ENCODE measurements around the gene SLC1A7.

The SLC1A7 gene

DNA sequence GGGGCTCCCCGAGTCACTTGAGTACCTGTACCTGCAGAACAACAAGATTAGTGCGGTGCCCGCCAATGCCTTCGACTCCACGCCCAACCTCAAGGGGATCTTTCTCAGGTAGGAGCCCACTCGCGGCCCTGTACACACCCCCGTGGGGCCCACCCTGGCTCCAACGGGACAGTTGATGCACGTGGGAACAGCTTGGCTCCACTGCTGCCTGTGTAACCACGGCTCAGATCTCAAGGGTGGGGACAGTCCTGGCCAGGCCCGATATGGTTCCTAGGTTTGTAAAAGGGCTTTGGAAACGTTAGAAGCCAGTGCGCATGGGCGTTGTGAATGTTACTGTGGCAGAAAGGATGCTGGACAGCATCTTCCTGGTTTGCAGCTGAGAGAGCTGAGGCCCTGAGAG is 61.7 kb downstream of the SLC1A7 start:
- no peaks in the 10 kb centered on the region for H3K36me3 Mint-ChIP-seq (ENCODE audit: low read depth)
- no peak overlapping the region for H3K27ac Mint-ChIP-seq
- no peaks in the 10 kb centered on the region for H3K4me1 Mint-ChIP-seq (ENCODE audit: low read depth)
- H3K4me3 Mint-ChIP-seq: no peak overlapping the region
- peaks cover 2% of the 10 kb centered on the region for H3K27me3 Mint-ChIP-seq
- no peaks in the 10 kb centered on the region for H3K9me3 Mint-ChIP-seq
- intact Hi-C loops (cut with micrococcal nuclease): no loop called here

DNA sequence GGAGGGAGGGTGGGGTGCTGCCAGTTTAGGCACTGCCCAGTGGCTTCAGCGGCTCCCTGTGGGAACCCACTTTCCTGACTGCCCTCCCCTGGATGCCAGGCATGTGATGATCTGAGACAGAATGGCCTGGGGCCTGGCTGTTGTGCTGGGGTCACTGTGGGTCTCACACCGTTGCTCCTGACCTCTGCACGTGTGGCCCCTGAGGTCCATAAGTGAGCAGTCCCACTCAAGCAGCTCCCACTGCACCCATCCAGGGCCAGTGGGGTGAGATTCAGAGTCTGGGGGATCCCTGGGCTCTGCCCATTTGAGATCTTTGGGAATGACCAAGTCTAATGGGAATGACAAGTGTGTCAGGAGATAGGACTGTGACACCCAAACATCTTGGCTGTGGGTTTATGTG is 62.4 kb downstream of the SLC1A7 start:
- H3K9me3 Mint-ChIP-seq: no peaks in the 10 kb centered on the region
- intact Hi-C loops (cut with micrococcal nuclease): no loop called here
- H3K4me3 Mint-ChIP-seq: no peak overlapping the region
- H3K27ac Mint-ChIP-seq: no peak overlapping the region
- H3K4me1 Mint-ChIP-seq (ENCODE audit: low read depth): no peaks in the 10 kb centered on the region
- peaks cover 2% of the 10 kb centered on the region for H3K27me3 Mint-ChIP-seq
- H3K36me3 Mint-ChIP-seq (ENCODE audit: low read depth): no peaks in the 10 kb centered on the region

DNA sequence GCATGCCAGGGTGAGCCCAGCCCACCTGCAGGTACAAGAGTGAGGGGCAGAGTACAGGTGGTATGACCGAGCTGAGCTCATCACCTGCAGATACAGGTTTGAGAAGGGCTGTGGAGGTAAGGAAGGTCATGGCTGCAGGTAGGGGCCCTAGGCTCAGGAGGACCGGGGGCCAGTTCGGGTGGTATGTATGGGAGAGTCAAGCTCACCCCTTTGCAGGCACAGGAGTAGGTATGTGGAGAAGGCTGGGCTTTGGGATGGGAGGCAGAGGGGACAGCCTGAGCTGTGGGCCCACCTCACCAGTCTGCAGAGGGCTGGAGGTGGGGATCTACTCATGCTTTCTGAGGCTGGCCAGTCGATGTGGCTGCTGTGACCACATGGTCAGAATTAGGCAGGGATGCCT is 63.2 kb downstream of the SLC1A7 start:
- H3K4me3 Mint-ChIP-seq: no peak overlapping the region
- no peak overlapping the region for H3K27ac Mint-ChIP-seq
- no peaks in the 10 kb centered on the region for H3K4me1 Mint-ChIP-seq (ENCODE audit: low read depth)

DNA sequence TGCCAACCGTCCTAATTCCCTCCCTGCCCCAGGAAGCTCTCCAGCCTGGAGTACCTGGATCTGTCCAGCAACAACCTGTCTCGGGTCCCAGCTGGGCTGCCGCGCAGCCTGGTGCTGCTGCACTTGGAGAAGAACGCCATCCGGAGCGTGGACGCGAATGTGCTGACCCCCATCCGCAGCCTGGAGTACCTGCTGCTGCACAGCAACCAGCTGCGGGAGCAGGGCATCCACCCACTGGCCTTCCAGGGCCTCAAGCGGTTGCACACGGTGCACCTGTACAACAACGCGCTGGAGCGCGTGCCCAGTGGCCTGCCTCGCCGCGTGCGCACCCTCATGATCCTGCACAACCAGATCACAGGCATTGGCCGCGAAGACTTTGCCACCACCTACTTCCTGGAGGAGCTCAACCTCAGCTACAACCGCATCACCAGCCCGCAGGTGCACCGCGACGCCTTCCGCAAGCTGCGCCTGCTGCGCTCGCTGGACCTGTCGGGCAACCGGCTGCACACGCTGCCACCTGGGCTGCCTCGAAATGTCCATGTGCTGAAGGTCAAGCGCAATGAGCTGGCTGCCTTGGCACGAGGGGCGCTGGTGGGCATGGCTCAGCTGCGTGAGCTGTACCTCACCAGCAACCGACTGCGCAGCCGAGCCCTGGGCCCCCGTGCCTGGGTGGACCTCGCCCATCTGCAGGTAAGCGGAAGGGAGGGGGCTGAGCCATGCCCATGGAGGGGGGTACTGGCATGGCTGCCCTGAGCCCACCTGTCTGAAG is 63.9 kb downstream of the SLC1A7 start:
- H3K27me3 Mint-ChIP-seq: peaks cover 2% of the 10 kb centered on the region
- H3K27ac Mint-ChIP-seq: no peak overlapping the region
- no peaks in the 10 kb centered on the region for H3K9me3 Mint-ChIP-seq
- H3K4me1 Mint-ChIP-seq (ENCODE audit: low read depth): no peaks in the 10 kb centered on the region
- no peaks in the 10 kb centered on the region for H3K36me3 Mint-ChIP-seq (ENCODE audit: low read depth)
- intact Hi-C loops (cut with micrococcal nuclease): no loop called here
- no peak overlapping the region for H3K4me3 Mint-ChIP-seq

More for the DNA sequence above, 63.2 kb downstream of the SLC1A7 start:
- intact Hi-C loops (cut with micrococcal nuclease): no loop called here
- Mint-ChIP-seq H3K36me3 (ENCODE audit: low read depth) (no peaks in the 10 kb centered on the region), H3K9me3 (no peaks in the 10 kb centered on the region), H3K27me3 (peaks cover 2% of the 10 kb centered on the region)

DNA sequence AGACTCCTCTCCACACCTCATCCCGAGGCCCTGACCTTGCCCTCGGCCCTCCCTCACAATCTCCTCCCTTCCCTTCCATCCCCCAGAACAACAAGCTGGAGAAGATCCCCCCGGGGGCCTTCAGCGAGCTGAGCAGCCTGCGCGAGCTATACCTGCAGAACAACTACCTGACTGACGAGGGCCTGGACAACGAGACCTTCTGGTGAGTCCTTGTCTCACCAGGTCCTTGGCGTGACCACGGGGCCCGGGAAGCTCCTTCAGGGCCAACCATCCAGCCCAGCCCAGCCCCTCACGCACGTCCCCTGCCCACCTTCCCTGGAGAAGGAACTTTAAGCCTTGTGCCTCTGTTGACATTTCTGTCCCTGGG is 64.9 kb downstream of the SLC1A7 start:
- H3K4me1 Mint-ChIP-seq (ENCODE audit: low read depth): no peaks in the 10 kb centered on the region
- no peaks in the 10 kb centered on the region for H3K27me3 Mint-ChIP-seq
- no peaks in the 10 kb centered on the region for H3K36me3 Mint-ChIP-seq (ENCODE audit: low read depth)
- H3K9me3 Mint-ChIP-seq: no peaks in the 10 kb centered on the region
- H3K4me3 Mint-ChIP-seq: no peak overlapping the region
- intact Hi-C loops (cut with micrococcal nuclease): no loop called here
- no peak overlapping the region for H3K27ac Mint-ChIP-seq

DNA sequence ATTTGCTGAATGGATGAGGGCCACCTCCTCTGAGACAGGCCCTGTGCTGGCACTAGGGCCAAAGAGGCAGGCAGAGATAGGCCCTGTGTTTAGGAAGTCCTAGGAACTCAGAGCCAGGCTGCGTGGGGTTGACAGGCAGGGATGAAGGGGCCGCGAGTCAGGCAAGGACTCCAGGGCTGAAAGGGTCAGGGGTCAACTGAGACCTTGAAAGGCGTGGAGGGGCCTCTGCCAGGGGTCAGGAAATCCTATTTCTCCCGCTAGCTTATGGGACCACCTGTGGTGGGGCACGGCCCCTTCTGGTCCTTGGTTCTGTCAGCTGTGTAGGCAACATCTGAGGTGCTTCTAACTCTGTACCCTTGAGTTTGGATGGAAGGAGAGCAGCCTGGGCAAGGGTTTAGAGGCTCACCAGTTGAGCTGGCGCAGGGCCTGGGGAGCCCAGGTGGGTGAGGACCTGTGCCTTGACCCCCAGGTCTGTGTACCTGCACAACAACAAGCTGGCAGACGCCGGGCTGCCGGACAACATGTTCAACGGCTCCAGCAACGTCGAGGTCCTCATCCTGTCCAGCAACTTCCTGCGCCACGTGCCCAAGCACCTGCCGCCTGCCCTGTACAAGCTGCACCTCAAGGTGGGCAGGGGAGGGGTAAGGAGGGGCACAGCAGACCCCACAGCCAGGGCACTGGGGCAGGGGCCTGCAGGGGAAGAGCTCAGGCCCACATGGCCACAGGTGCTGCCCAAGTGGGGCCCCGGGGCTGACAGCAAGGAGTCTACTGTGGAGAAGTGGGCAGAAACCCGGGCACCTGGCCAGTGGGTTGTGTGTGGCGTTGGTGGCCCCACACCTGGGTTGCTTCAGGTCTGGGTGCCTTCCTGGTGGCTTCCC is 65.5 kb downstream of the SLC1A7 start:
- H3K27ac Mint-ChIP-seq: no peak overlapping the region
- no peak overlapping the region for H3K4me3 Mint-ChIP-seq
- intact Hi-C loops (cut with micrococcal nuclease): no loop called here
- H3K36me3 Mint-ChIP-seq (ENCODE audit: low read depth): no peaks in the 10 kb centered on the region
- H3K9me3 Mint-ChIP-seq: no peaks in the 10 kb centered on the region
- H3K4me1 Mint-ChIP-seq (ENCODE audit: low read depth): no peaks in the 10 kb centered on the region
- no peaks in the 10 kb centered on the region for H3K27me3 Mint-ChIP-seq

DNA sequence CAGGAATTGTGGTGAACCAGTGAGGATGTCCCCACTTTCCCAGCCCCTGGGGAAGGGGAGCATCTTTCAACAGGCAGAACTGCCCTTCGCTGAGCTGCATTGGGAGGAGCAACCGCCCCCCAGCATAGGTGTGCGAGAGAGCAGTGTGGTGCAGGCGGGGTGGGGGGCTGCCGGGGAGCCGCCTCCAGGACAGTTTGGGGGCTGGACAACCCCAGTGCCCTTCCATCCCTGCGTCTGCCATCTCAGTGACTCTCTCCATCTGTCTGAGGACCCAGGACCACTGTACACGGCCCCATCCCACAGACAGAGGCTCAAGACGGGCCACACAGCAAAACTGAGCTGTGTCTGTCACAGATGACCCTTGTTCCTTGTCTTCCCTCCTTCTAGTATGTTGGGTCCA is 66.3 kb downstream of the SLC1A7 start:
- Mint-ChIP-seq H3K27me3 (no peaks in the 10 kb centered on the region), H3K4me3 (no peak overlapping the region), H3K36me3 (ENCODE audit: low read depth) (no peaks in the 10 kb centered on the region), H3K4me1 (ENCODE audit: low read depth) (no peaks in the 10 kb centered on the region), H3K9me3 (no peaks in the 10 kb centered on the region), H3K27ac (no peak overlapping the region)
- intact Hi-C loops (cut with micrococcal nuclease): no loop called here

DNA sequence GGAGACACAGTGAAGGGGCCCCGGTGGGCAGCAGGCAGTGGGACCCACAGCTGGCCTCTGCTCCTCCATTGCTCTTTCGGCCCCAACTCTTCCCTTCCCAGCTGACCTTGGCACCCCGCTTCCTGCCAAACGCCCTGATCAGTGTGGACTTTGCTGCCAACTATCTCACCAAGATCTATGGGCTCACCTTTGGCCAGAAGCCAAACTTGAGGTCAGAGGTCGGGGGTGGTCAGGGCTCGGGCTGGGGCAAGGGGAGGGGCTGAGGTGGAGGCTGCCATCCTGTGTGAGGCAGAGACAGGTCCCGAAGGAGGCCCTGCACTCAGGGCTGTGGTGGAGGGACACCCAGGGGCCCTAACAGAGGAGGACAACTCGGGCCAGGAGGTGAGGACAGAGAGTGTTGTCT is 66.7 kb downstream of the SLC1A7 start:
- H3K36me3 Mint-ChIP-seq (ENCODE audit: low read depth): no peaks in the 10 kb centered on the region
- no peak overlapping the region for H3K27ac Mint-ChIP-seq
- intact Hi-C loops (cut with micrococcal nuclease): no loop called here

GRCh38 chr1:53075206-53075605 is 67.2 kb downstream of the SLC1A7 start:
- intact Hi-C loops (cut with micrococcal nuclease): no loop called here
- H3K27ac Mint-ChIP-seq: no peak overlapping the region
- no peaks in the 10 kb centered on the region for H3K36me3 Mint-ChIP-seq (ENCODE audit: low read depth)
- no peaks in the 10 kb centered on the region for H3K4me1 Mint-ChIP-seq (ENCODE audit: low read depth)
- no peak overlapping the region for H3K4me3 Mint-ChIP-seq
- H3K27me3 Mint-ChIP-seq: no peaks in the 10 kb centered on the region
- no peaks in the 10 kb centered on the region for H3K9me3 Mint-ChIP-seq

More for the DNA sequence above, 66.7 kb downstream of the SLC1A7 start:
- H3K9me3 Mint-ChIP-seq: no peaks in the 10 kb centered on the region
- H3K27me3 Mint-ChIP-seq: no peaks in the 10 kb centered on the region
- H3K4me1 Mint-ChIP-seq (ENCODE audit: low read depth): no peaks in the 10 kb centered on the region
- no peak overlapping the region for H3K4me3 Mint-ChIP-seq

- Mint-ChIP-seq H3K4me3 (no peak overlapping the region), H3K9me3 (no peaks in the 10 kb centered on the region), H3K27ac (no peak overlapping the region), H3K27me3 (no peaks in the 10 kb centered on the region), H3K4me1 (ENCODE audit: low read depth) (no peaks in the 10 kb centered on the region), H3K36me3 (ENCODE audit: low read depth) (no peaks in the 10 kb centered on the region)
- intact Hi-C loops (cut with micrococcal nuclease): no loop called here
Observed at GRCh38 chr1:53074313-53075154, 67.9 kb downstream of the SLC1A7 start.

DNA sequence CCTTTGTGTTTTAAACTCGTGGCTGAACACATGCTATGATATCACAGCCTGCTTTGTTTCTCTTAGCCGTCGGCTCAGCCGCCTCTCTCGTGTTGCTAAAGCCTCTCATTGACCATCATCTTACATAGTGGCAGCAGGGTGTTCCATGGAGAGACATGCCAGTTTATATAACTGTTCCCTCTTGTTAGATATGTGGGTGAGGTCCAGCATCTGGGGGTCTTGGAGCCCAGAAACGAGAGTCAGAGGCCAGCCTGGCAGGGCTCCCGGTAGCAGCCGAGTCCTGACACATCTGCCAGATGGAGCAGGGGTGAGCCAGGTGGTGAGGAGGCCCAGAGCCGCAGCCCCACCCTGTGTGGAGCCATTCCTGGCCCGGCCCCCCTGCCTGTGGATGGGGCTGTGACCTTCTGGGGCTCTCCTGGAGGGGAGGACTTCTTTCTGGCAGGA is 68.5 kb downstream of the SLC1A7 start:
- Mint-ChIP-seq H3K27me3 (no peaks in the 10 kb centered on the region), H3K4me1 (ENCODE audit: low read depth) (no peaks in the 10 kb centered on the region), H3K9me3 (no peaks in the 10 kb centered on the region), H3K4me3 (no peak overlapping the region), H3K27ac (no peak overlapping the region), H3K36me3 (ENCODE audit: low read depth) (no peaks in the 10 kb centered on the region)
- intact Hi-C loops (cut with micrococcal nuclease): no loop called here

- H3K4me1 Mint-ChIP-seq (ENCODE audit: low read depth): no peaks in the 10 kb centered on the region
- no peaks in the 10 kb centered on the region for H3K36me3 Mint-ChIP-seq (ENCODE audit: low read depth)
- intact Hi-C loops (cut with micrococcal nuclease): no loop called here
- H3K27ac Mint-ChIP-seq: no peak overlapping the region
- H3K4me3 Mint-ChIP-seq: no peak overlapping the region
- H3K9me3 Mint-ChIP-seq: no peaks in the 10 kb centered on the region
- no peaks in the 10 kb centered on the region for H3K27me3 Mint-ChIP-seq
Observed at GRCh38 chr1:53073287-53073686, 69.2 kb downstream of the SLC1A7 start.

GRCh38 chr1:53071915-53072314 is 70.5 kb downstream of the SLC1A7 start:
- intact Hi-C loops (cut with micrococcal nuclease): no loop called here
- H3K27me3 Mint-ChIP-seq: no peaks in the 10 kb centered on the region
- no peaks in the 10 kb centered on the region for H3K36me3 Mint-ChIP-seq (ENCODE audit: low read depth)
- no peaks in the 10 kb centered on the region for H3K4me1 Mint-ChIP-seq (ENCODE audit: low read depth)
- H3K9me3 Mint-ChIP-seq: no peaks in the 10 kb centered on the region
- no peak overlapping the region for H3K4me3 Mint-ChIP-seq
- H3K27ac Mint-ChIP-seq: no peak overlapping the region

Measured in dendritic cell treated with granulocyte-macrophage colony-stimulating factor and Interleukin-4, amounts not matched to agents 40 ng/mL and 50 ng/mL, for 4 days (primary cell).